Measurements from ENCODE around the gene LEFTY2. TPM values are rescaled to one million over a fixed set of nuclear protein-coding genes. Genes with fewer than 3 reads are reported as not detected.
A peak's percentile ranks its signal among the peaks of the same experiment; 100 is the strongest.

LEFTY2 gene
- total and polyA plus RNA-seq, 9 of the 15 experiments (the other 6 are each of a cell fraction or from before 2014, with no cell fraction given), result 0.04 to 0.14 TPM; not detected in 7

GRCh38 chr1:225943582-225943981, 2.6 kb upstream of the LEFTY2 start (continued):
- peak; percentile 94 to 96 for TF ChIP-seq KDM1A (IDR thresholded peaks at IDR 0.05)
- TF ChIP-seq JUND (IDR thresholded peaks at IDR 0.05; ENCODE audit: borderline replicate concordance, low read depth, low read length), result peak; percentile 67
- TF ChIP-seq JUND (tag; IDR thresholded peaks at IDR 0.05; ENCODE audit: borderline replicate concordance, low read depth, low read length), result peak; percentile 75; the same call in 2 of the 3 replicates
- TF ChIP-seq STAG1 (CRISPR knock-in tag; IDR thresholded peaks at IDR 0.05; ENCODE audit: borderline replicate concordance), result no peak
- TF ChIP-seq ZNF121 (CRISPR knock-in tag; conservative IDR thresholded peaks at IDR 0.05), result peak; percentile 99
- TF ChIP-seq SMARCA5 (IDR thresholded peaks at IDR 0.05), result peak; percentile 75
- TF ChIP-seq ATF1 (CRISPR knock-in tag; IDR thresholded peaks at IDR 0.05), result no peak
- peak; percentile 14; the same call in 1 of the 2 replicates for TF ChIP-seq ATF1 (tag; IDR thresholded peaks at IDR 0.05)
- peak in 1 of 2 experiments; percentile 50; a peak in 1 of 4 replicates for TF ChIP-seq ARNT (IDR thresholded peaks at IDR 0.05)
- peak; percentile 45; the same call in 1 of the 2 replicates for TF ChIP-seq HDAC2 (IDR thresholded peaks at IDR 0.05)
- peak; percentile 80 for TF ChIP-seq FOSL1 (tag; conservative IDR thresholded peaks at IDR 0.05)
- peak; percentile 32 to 85; a peak in 2 of 4 replicates for TF ChIP-seq RCOR1 (IDR thresholded peaks at IDR 0.05; ENCODE audit: borderline replicate concordance in 1 of 2, low read depth in 2 of 2, low read length in 2 of 2)
- TF ChIP-seq CXXC5 (CRISPR knock-in tag; IDR thresholded peaks at IDR 0.05), result no peak

GRCh38 chr1:225942574-225942973, 1.6 kb upstream of the LEFTY2 start:
- Histone ChIP-seq H3K36me3 (ENCODE audit: control insufficient read depth, insufficient read depth, low read length) (no peaks in the 10 kb centered on the region), H4K20me1 (replicated peaks; ENCODE audit: control insufficient read depth, insufficient read depth, low read length) (no peaks in the 10 kb centered on the region), H3K4me2 (ENCODE audit: insufficient read depth, low read length) (no peak overlapping the region), H3K27me3 (ENCODE audit: control insufficient read depth in 2 of 2, insufficient read depth in 2 of 2, low read length in 2 of 2) (no peaks in the 10 kb centered on the region), H3K4me1 (replicated peaks in 1 of 2; ENCODE audit: control insufficient read depth in 2 of 2, insufficient read depth in 2 of 2, low read length in 2 of 2) (peaks cover 7 to 18% of the 10 kb centered on the region in 2 experiments; a peak in 4 of 5 replicates), H3K9me1 (ENCODE audit: control insufficient read depth, insufficient read depth, low read length) (no peaks in the 10 kb centered on the region), H3K27ac (ENCODE audit: extremely low read depth, low read depth, low read length) (no peak overlapping the region), H3K9me3 (replicated peaks; ENCODE audit: control insufficient read depth, insufficient read depth, low read depth, low read length) (no peaks in the 10 kb centered on the region), H3K79me2 (ENCODE audit: control insufficient read depth, insufficient read depth, low read length) (no peaks in the 10 kb centered on the region), H3K4me3 (no peak overlapping the region), H2AFZ (ENCODE audit: low read depth, low read length) (no peak overlapping the region), H3K9ac (ENCODE audit: insufficient read depth in 1 of 2, low read depth in 2 of 2, low read length in 2 of 2) (no peak overlapping the region; a peak in 1 of 4 replicates)
- in situ Hi-C loops (cut with MboI), result no loop called here
- DNase-seq (ENCODE audit: extremely low read depth in 1 of 4, low spot score in 3 of 4), result no peak
- intact Hi-C loops (cut with micrococcal nuclease), result no loop called here
- FAIRE-seq, result no peak
- no peak for ATAC-seq
- no TSS peak for BruUV-seq (replicated peaks)
- ChIA-PET CTCF (ENCODE audit: low intra/inter-chr PET ratio) (no interaction called here), POLR2A (interaction anchor here (0.7 to 0.9 kb wide), 2 partner anchors 8 to 19 kb away, joined by 3 to 4 read pairs; no protein-coding TSS in a partner anchor)
- TF ChIP-seq NFATC3 (IDR thresholded peaks at IDR 0.05) (no peak), CHCHD3 (CRISPR knock-in tag; IDR thresholded peaks at IDR 0.05) (no peak), SRSF9 (IDR thresholded peaks at IDR 0.05; ENCODE audit: borderline replicate concordance, low read depth, low read length) (no peak), CBX8 (IDR thresholded peaks at IDR 0.05; ENCODE audit: borderline replicate concordance, extremely low read depth, low read depth, low read length, poor library complexity, severe bottlenecking) (no peak), MCM7 (IDR thresholded peaks at IDR 0.05) (no peak)
- TF ChIP-seq, protein P1, sequence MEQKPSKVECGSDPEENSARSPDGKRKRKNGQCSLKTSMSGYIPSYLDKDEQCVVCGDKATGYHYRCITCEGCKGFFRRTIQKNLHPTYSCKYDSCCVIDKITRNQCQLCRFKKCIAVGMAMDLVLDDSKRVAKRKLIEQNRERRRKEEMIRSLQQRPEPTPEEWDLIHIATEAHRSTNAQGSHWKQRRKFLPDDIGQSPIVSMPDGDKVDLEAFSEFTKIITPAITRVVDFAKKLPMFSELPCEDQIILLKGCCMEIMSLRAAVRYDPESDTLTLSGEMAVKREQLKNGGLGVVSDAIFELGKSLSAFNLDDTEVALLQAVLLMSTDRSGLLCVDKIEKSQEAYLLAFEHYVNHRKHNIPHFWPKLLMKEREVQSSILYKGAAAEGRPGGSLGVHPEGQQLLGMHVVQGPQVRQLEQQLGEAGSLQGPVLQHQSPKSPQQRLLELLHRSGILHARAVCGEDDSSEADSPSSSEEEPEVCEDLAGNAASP (IDR thresholded peaks at IDR 0.05), result no peak
- 55% methylated on average over 7 of the region's 7 CpGs for WGBS (ENCODE audit: insufficient coverage, low coverage, missing lambda C conversion rate)
